ENCODE results near the gene FOXP2.
"Not testable (repeated sequence)": the region's sequence is repeated elsewhere in the genome, so short reads cannot be mapped to it uniquely, and the experiment has no call there.

FOXP2 gene

GRCh38 chr7:114575098-114575497, 160.5 kb downstream of the FOXP2 start:
- Mint-ChIP-seq H3K9me3 (no peaks in the 10 kb centered on the region), H3K4me3 (no peak overlapping the region), H3K27ac (no peak overlapping the region), H3K4me1 (no peaks in the 10 kb centered on the region), H3K27me3 (no peaks in the 10 kb centered on the region)
- ATAC-seq (no peak), DNase-seq (no peak)

GRCh38 chr7:114580963-114581362, 166.3 kb downstream of the FOXP2 start:
- H3K27ac Mint-ChIP-seq, H3K9me3 Mint-ChIP-seq, DNase-seq, H3K27me3 Mint-ChIP-seq, H3K4me3 Mint-ChIP-seq, H3K4me1 Mint-ChIP-seq, ATAC-seq: not testable (repeated sequence)

DNA sequence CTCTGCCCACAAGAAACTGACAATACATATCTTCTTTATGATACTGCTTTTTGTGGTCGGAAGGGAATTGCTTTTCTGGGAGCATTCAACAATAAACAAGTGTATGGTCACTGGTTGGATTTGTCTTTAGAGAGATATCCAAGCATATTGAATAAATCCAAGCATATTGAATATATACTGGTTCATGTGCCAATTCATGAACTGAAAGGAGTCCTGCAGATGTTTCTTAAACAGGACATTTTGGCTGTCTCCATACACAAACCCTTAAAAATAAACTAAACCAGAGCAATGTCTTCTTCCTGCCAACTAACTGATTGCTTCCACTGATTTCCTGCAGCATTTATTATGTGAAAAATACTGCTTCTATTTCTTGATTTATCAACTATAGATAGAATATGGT, 173.9 kb downstream of the FOXP2 start:
- H3K27ac Mint-ChIP-seq, result no peak overlapping the region
- H3K4me3 Mint-ChIP-seq, result no peak overlapping the region
- no peaks in the 10 kb centered on the region for H3K4me1 Mint-ChIP-seq
- ATAC-seq (no peak), DNase-seq (no peak)
- no peaks in the 10 kb centered on the region for H3K9me3 Mint-ChIP-seq
- no peaks in the 10 kb centered on the region for H3K27me3 Mint-ChIP-seq

- Mint-ChIP-seq H3K4me1 (no peaks in the 10 kb centered on the region), H3K9me3 (no peaks in the 10 kb centered on the region), H3K27ac (no peak overlapping the region), H3K27me3 (no peaks in the 10 kb centered on the region), H3K4me3 (no peak overlapping the region)
- ATAC-seq (no peak), DNase-seq (no peak)
Observed at GRCh38 chr7:114589436-114589835, 174.8 kb downstream of the FOXP2 start.

GRCh38 chr7:114590298-114590697, 175.7 kb downstream of the FOXP2 start:
- H3K9me3 Mint-ChIP-seq, result no peaks in the 10 kb centered on the region
- no peak overlapping the region for H3K27ac Mint-ChIP-seq
- H3K4me3 Mint-ChIP-seq, result no peak overlapping the region
- DNase-seq (no peak), ATAC-seq (no peak)
- H3K27me3 Mint-ChIP-seq, result no peaks in the 10 kb centered on the region
- H3K4me1 Mint-ChIP-seq, result no peaks in the 10 kb centered on the region

DNA sequence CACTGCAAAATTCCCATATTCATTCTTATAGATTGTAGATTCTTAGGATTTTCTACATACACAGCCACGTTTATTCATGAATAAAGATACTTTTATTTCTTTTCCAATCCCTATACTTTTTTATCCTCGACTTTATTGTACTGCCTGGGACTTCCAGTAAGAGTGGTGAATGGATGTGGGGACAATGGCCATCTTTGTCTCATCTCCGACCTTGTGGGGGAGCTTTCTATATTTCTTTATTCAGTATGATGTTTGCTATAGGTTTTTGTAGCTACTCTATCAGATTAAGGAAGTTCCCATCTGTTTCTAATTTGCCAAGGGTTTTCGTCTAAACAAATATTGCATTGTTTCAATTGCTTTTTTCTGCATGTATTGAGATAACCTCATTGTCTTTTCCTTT, 184.3 kb downstream of the FOXP2 start:
- Mint-ChIP-seq H3K27me3 (no peaks in the 10 kb centered on the region), H3K9me3 (no peaks in the 10 kb centered on the region), H3K4me3 (no peak overlapping the region), H3K4me1 (no peaks in the 10 kb centered on the region), H3K27ac (no peak overlapping the region)
- ATAC-seq (no peak), DNase-seq (no peak)

DNA sequence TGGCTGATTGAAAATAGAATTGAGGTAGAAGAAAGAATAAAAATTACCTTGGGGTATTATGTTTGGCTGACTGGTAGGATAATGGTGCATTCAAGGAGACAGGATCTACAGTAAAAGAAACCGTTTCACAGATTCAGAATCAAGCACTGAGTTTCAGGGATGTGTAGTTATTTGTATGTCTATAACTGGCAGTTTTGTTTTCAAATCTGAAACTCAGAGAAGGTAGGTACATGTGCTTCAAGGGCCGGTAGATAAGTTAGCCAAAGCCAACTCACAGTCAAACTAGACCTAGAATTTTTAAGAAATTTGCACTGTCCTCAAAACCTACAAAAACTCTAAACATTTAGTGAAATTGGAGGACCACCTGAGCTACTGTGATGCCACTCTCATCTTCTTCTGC, 191.5 kb downstream of the FOXP2 start:
- no peak for DNase-seq
- no peak for ATAC-seq
- Mint-ChIP-seq H3K27ac (no peak overlapping the region), H3K4me1 (no peaks in the 10 kb centered on the region), H3K27me3 (no peaks in the 10 kb centered on the region), H3K9me3 (no peaks in the 10 kb centered on the region), H3K4me3 (no peak overlapping the region)

DNA sequence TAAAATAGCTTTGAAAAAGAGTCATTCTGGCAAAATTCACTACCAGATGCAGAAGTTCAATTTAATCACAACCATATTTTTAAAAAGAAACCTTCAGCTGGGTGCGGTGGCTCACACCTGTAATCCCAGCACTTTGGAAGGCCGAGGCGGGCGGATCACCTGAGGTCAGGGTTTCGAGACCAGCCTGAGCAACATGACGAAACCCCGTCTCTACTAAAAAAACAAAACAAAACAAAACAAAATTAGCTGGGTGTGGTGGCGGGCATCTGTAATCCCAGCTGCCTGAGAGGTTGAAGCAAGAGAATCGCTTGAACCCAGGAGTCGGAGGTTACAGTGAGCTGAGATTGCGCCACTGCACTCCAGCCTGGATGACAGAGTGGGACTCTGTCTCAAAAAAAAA, 194.2 kb downstream of the FOXP2 start:
- H3K4me3 Mint-ChIP-seq, H3K27ac Mint-ChIP-seq, H3K4me1 Mint-ChIP-seq, ATAC-seq, H3K27me3 Mint-ChIP-seq, H3K9me3 Mint-ChIP-seq, DNase-seq: not testable (repeated sequence)

DNA sequence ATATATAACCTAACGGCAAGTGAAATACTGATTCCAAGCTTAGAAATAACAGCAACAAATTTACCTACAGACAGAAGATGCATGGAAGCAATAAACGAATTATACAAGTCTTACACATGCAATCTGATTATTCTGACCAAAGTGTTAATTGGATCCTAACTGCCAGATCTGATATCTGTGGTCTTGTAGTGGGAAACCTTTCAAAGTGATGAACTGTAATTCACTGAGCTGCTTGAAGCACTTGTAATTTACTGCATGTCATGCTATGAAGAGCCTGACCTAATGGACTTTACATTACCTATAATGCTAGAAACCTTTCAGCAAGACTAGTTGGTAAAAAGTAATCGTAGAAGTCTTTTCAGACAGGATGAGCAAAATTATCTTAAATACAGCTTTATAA, 205.6 kb downstream of the FOXP2 start:
- no peaks in the 10 kb centered on the region for H3K4me1 Mint-ChIP-seq
- H3K27ac Mint-ChIP-seq, result no peak overlapping the region
- peaks cover 0 to 4% of the 10 kb centered on the region in 2 donors for H3K9me3 Mint-ChIP-seq
- no peak for ATAC-seq
- no peak overlapping the region for H3K4me3 Mint-ChIP-seq
- no peaks in the 10 kb centered on the region for H3K27me3 Mint-ChIP-seq
- DNase-seq, result no peak

GRCh38 chr7:114622221-114622620, 207.6 kb downstream of the FOXP2 start:
- Mint-ChIP-seq H3K27ac (no peak overlapping the region), H3K4me3 (no peak overlapping the region), H3K27me3 (no peaks in the 10 kb centered on the region), H3K4me1 (no peaks in the 10 kb centered on the region), H3K9me3 (peaks cover 0 to 4% of the 10 kb centered on the region in 2 donors)
- ATAC-seq, result no peak
- no peak for DNase-seq

GRCh38 chr7:114623146-114623545, 208.5 kb downstream of the FOXP2 start:
- H3K4me3 Mint-ChIP-seq, result no peak overlapping the region
- ATAC-seq (no peak), DNase-seq (no peak)
- no peaks in the 10 kb centered on the region for H3K4me1 Mint-ChIP-seq
- no peaks in the 10 kb centered on the region for H3K27me3 Mint-ChIP-seq
- no peak overlapping the region for H3K27ac Mint-ChIP-seq
- no peaks in the 10 kb centered on the region for H3K9me3 Mint-ChIP-seq

DNA sequence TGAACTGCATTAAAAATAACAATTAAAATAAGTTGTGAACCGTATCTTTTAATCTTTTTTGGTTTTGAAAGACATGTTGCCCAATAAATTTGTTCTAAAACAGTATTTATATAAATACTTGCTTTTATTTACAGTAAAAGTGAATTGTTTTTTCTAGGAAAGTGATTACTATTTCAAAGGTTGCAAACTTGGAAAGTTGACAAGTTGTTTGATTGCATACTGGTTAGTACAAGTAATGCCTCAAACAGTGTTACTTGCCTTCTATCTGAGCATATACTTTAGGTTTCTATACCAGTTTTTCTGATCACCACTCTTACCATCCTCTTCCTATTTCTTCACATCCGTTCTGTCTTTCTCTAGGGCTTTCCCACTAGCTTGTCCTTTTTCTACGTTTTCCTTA, 212.6 kb downstream of the FOXP2 start:
- Mint-ChIP-seq H3K27me3 (no peaks in the 10 kb centered on the region), H3K4me3 (no peak overlapping the region), H3K4me1 (no peaks in the 10 kb centered on the region), H3K9me3 (no peaks in the 10 kb centered on the region), H3K27ac (no peak overlapping the region)
- ATAC-seq (no peak), DNase-seq (no peak)

- Mint-ChIP-seq H3K27ac (no peak overlapping the region), H3K4me3 (no peak overlapping the region), H3K4me1 (no peaks in the 10 kb centered on the region), H3K9me3 (no peaks in the 10 kb centered on the region), H3K27me3 (no peaks in the 10 kb centered on the region)
- ATAC-seq, result no peak
- no peak for DNase-seq
Observed at GRCh38 chr7:114628362-114628761, 213.7 kb downstream of the FOXP2 start.

DNA sequence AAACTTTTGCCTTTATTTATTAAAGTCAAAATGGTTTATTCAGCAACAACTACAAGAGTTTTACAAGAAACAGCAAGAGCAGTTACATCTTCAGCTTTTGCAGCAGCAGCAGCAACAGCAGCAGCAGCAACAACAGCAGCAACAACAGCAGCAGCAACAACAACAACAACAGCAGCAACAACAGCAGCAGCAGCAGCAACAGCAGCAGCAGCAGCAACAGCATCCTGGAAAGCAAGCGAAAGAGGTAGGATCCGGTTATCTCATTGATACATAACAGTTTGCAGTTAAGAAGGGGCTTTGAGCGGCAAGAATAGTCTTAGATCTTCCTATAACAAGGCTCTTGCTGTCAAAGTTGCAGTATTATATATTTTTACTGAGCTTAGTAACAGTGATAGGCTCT, 215.1 kb downstream of the FOXP2 start:
- Mint-ChIP-seq H3K27me3 (no peaks in the 10 kb centered on the region), H3K9me3 (no peaks in the 10 kb centered on the region), H3K4me1 (no peaks in the 10 kb centered on the region), H3K27ac (peak overlapping the region in 1 of 2 donors; percentile 15), H3K4me3 (no peak overlapping the region)
- no peak for DNase-seq
- ATAC-seq, result no peak

- no peaks in the 10 kb centered on the region for H3K27me3 Mint-ChIP-seq
- no peak for ATAC-seq
Observed at GRCh38 chr7:114630201-114630990, 215.8 kb downstream of the FOXP2 start.

DNA sequence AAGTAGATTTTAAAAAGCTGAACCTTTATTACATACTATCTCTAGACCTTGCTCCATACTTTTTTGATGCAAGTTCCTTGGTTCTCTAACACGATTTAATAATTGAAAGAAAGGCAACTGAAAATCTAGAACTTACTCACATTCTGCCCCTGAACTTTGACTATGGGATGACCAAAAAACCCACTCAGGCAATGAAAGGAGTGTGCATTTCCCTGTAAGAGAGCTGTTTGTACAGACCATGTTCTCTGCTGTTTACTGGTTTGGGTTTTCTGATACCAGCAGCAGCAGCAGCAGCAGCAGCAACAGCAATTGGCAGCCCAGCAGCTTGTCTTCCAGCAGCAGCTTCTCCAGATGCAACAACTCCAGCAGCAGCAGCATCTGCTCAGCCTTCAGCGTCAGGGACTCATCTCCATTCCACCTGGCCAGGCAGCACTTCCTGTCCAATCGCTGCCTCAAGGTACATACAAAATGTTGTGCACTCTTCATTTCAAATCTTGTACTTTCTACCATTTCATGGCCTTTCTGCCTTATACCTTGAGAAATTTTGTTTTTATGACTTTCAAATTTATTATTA, 216.7 kb downstream of the FOXP2 start:
- no peak for ATAC-seq
- H3K27ac Mint-ChIP-seq, result no peak overlapping the region
- H3K4me1 Mint-ChIP-seq, result no peaks in the 10 kb centered on the region
- no peaks in the 10 kb centered on the region for H3K9me3 Mint-ChIP-seq
- DNase-seq, result no peak
- no peak overlapping the region for H3K4me3 Mint-ChIP-seq
- no peaks in the 10 kb centered on the region for H3K27me3 Mint-ChIP-seq

More at GRCh38 chr7:114630201-114630990, 215.8 kb downstream of the FOXP2 start:
- H3K4me1 Mint-ChIP-seq, result no peaks in the 10 kb centered on the region
- no peaks in the 10 kb centered on the region for H3K9me3 Mint-ChIP-seq
- H3K27ac Mint-ChIP-seq, result no peak overlapping the region
- no peak for DNase-seq
- no peak overlapping the region for H3K4me3 Mint-ChIP-seq

DNA sequence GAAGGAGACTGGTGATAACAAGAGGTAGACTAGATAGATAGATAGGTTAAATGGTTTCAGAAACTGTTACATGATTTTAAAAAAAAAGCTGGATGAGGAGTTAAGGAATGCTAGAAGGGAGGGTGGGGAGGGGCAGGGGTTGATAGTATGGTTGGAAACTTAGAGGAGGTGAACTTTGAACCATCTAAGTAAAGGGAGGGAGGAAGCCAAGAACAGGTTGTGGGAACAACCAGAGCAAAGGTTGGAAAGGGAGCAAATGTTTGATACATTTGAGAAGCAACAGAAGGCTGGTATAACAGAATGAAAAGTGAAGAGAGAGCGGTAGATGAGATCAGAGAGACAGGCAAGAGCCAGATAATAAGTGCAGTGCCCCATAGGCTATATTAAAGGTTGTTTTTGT, 224.8 kb downstream of the FOXP2 start:
- Mint-ChIP-seq H3K4me1 (no peaks in the 10 kb centered on the region), H3K4me3 (no peak overlapping the region), H3K9me3 (no peaks in the 10 kb centered on the region), H3K27me3 (no peaks in the 10 kb centered on the region), H3K27ac (no peak overlapping the region)
- DNase-seq (no peak), ATAC-seq (no peak)

Data from stimulated activated naive CD8-positive, alpha-beta T cell treated with anti-CD3 and anti-CD28 coated beads, Interleukin-15, amount 100 ng/mL, for 72 hours (primary cell).